Liver (tissue), 9 donors: ENCODE results near the gene XYLT1. TPM values are rescaled to one million over a fixed set of nuclear protein-coding genes. Genes with fewer than 3 reads are reported as not detected.

Source experiments
- DNase-seq: peaks from one replicate; pipeline ENCODE4 v3.0.0-alpha.2; 2017; ENCODE audit warnings: low spot score
- H3K27ac ChIP-seq, 2 donors: one replicate each; pipeline ENCODE4 v1.7.0; 2013; ENCODE audit warnings: inconsistent platforms in 2 of 2, low read length in 2 of 2, control low read depth in 1 of 2, low read depth in 1 of 2, mild to moderate bottlenecking in 1 of 2
- H3K27me3 ChIP-seq, 4 donors: one replicate each; pipeline versions ENCODE4 v1.6.1 to v1.7.0; 2013; ENCODE audit warnings: low read length in 3 of 4, inconsistent platforms in 1 of 4, mild to moderate bottlenecking in 1 of 4, moderate library complexity in 1 of 4; ENCODE audit not compliant: control insufficient read depth in 4 of 4, insufficient read depth in 4 of 4
- H3K36me3 ChIP-seq, 4 donors: one replicate each; pipeline versions ENCODE4 v1.6.1 to v1.7.0; 2013; ENCODE audit warnings: low read length in 3 of 4, mild to moderate bottlenecking in 3 of 4, low read depth in 1 of 4, moderate library complexity in 1 of 4; ENCODE audit not compliant: control insufficient read depth in 4 of 4, insufficient read depth in 3 of 4
- H3K4me1 ChIP-seq, 4 donors: one replicate each; pipeline versions ENCODE4 v1.6.1 to v1.7.0; 2013; ENCODE audit warnings: low read length in 3 of 4, mild to moderate bottlenecking in 3 of 4, moderate library complexity in 1 of 4; ENCODE audit not compliant: control insufficient read depth in 4 of 4, insufficient read depth in 4 of 4
- H3K4me3 ChIP-seq, 3 donors: one replicate each; pipeline versions ENCODE4 v1.6.1 to v1.7.0; 2013; ENCODE audit warnings: low read length in 3 of 3, control low read depth in 1 of 3, low read depth in 1 of 3, mild to moderate bottlenecking in 1 of 3
- H3K9ac ChIP-seq, 2 donors: one replicate each; pipeline ENCODE4 v1.7.0; 2013; ENCODE audit warnings: low read length in 2 of 2, mild to moderate bottlenecking in 2 of 2, moderate library complexity in 2 of 2, control low read depth in 1 of 2, low read depth in 1 of 2
- H3K9me3 ChIP-seq, 4 donors: one replicate each; pipeline versions ENCODE4 v1.6.1 to v1.7.0; 2013; ENCODE audit warnings: low read length in 3 of 4; ENCODE audit not compliant: control insufficient read depth in 4 of 4
- EGR1 ChIP-seq, 2 donors: IDR thresholded peaks; 2 replicates each; pipeline ENCODE4 v1.6.1; 2016 to 2018; ENCODE audit warnings: antibody characterized with exemption in 2 of 2, low read depth in 2 of 2
- FOXA1 ChIP-seq: IDR thresholded peaks from 2 replicates; pipeline ENCODE4 v1.6.1; 2016; ENCODE audit warnings: antibody characterized with exemption
- FOXA2 ChIP-seq: IDR thresholded peaks from 2 replicates; pipeline ENCODE4 v1.6.1; 2016; ENCODE audit warnings: antibody characterized with exemption
- GABPA ChIP-seq, 2 donors: IDR thresholded peaks in 1 of 2; conservative IDR thresholded peaks in 1 of 2; 2 replicates each; pipeline ENCODE4 v1.6.1; 2016; ENCODE audit warnings: antibody characterized with exemption in 2 of 2, mild to moderate bottlenecking in 1 of 2, moderate library complexity in 1 of 2
- HNF4A ChIP-seq, 2 donors: conservative IDR thresholded peaks; 2 replicates each; pipeline ENCODE4 v1.6.1; 2016; ENCODE audit warnings: antibody characterized with exemption in 2 of 2, mild to moderate bottlenecking in 2 of 2
- HNF4G ChIP-seq: IDR thresholded peaks from 2 replicates; pipeline ENCODE4 v1.6.1; 2016; ENCODE audit warnings: antibody characterized with exemption
- JUND ChIP-seq, 2 donors: IDR thresholded peaks; 2 replicates each; pipeline ENCODE4 v1.6.1; 2016; ENCODE audit warnings: antibody characterized with exemption in 2 of 2
- NR2F2 ChIP-seq: IDR thresholded peaks from 2 replicates; pipeline ENCODE4 v1.6.1; 2016; ENCODE audit warnings: antibody characterized with exemption
- RAD21 ChIP-seq, 2 donors: IDR thresholded peaks; 2 replicates each; pipeline ENCODE4 v1.6.1; 2016; ENCODE audit warnings: antibody characterized with exemption in 2 of 2, mild to moderate bottlenecking in 2 of 2
- RXRA ChIP-seq, 2 donors: IDR thresholded peaks; 2 replicates each; pipeline ENCODE4 v1.6.1; 2017 to 2018; ENCODE audit warnings: antibody characterized with exemption in 2 of 2, mild to moderate bottlenecking in 1 of 2
- SP1 ChIP-seq: IDR thresholded peaks from 2 replicates; pipeline ENCODE4 v1.6.1; 2018; ENCODE audit warnings: antibody characterized with exemption, mild to moderate bottlenecking
- TAF1 ChIP-seq: conservative IDR thresholded peaks from 2 replicates; pipeline ENCODE4 v1.6.1; 2016; ENCODE audit warnings: antibody characterized with exemption, mild to moderate bottlenecking
- YY1 ChIP-seq: IDR thresholded peaks from 2 replicates; pipeline ENCODE4 v1.6.1; 2016; ENCODE audit warnings: antibody characterized with exemption, mild to moderate bottlenecking
- WGBS: extraction: QIAGEN DNeasy Blood & Tissue Kit; methylation state at CpG from one replicate; pipeline ENCODE4 v1.1.7; 2013; 5-methylcytosine and 5-hydroxymethylcytosine counted together
- polyA plus RNA-seq, 2 donors: library from polyadenylated mRNA; stranded (reverse) in 1 of 2; unstranded in 1 of 2; fragments of 200-250 nt in 1 of 2; fragments of >200 nt in 1 of 2; fragmentation: Nextera tagmentation in 1 of 2; extraction: Ambion mirVana in 1 of 2; gene quantifications; one replicate each; pipeline versions ENCODE4 v1.2.1 to v1.2.3, GENCODE V29; 2013 to 2015
- total RNA-seq, 2 donors: library from RNA; depleted of rRNA; stranded (reverse); fragments of >200 nt; gene quantifications; one replicate each; pipeline ENCODE4 v1.2.3, GENCODE V29; 2014
- TF ChIP-seq, protein P1 (sequence below): IDR thresholded peaks from 2 replicates; pipeline ENCODE4 v1.6.1; 2016; ENCODE audit warnings: antibody characterized with exemption
- TF ChIP-seq, protein P2 (sequence below): fragments of 150-350 bp; IDR thresholded peaks from 2 replicates; pipeline ENCODE4 v1.5.1; 2017; ENCODE audit warnings: improper control_type of control experiment, low read depth, low read length; ENCODE audit not compliant: missing input control
- TF ChIP-seq, protein P3 (sequence below): IDR thresholded peaks from 2 replicates; pipeline ENCODE4 v1.6.1; 2016; ENCODE audit warnings: antibody characterized with exemption, mild to moderate bottlenecking
- TF ChIP-seq, protein P4 (sequence below): IDR thresholded peaks from 2 replicates; pipeline ENCODE4 v1.6.1; 2016; ENCODE audit warnings: antibody characterized with exemption
- TF ChIP-seq, protein P5 (sequence below): IDR thresholded peaks from 2 replicates; pipeline ENCODE4 v1.6.1; 2016; ENCODE audit warnings: antibody characterized with exemption
- donor health status: healthy.
- donor health status: healthy.
- donor health status: healthy.
- donor health status: healthy.
- donor health status: healthy.

Gene XYLT1
- total and polyA plus RNA-seq, 4 donors: 0.25 to 2.3 (median 0.53) TPM

DNA sequence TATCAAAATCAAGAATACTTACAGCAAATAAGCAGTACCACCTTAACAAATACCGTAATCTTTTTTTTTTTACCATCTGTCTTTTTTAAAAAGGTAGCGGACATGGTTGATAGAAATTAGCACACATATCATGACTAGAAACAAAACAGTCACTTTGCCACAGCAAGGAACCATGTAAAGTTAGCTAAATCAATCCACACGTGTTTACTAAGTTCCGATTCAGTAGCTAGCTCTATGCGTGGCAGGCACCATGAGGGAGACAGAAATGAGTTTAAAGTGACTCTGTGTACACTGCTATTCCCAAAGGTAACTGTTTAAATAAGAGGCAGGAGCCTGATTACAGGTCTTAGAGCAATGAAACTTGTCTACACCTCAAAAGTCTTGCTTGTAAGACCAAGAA lies 108.6 kb downstream of the XYLT1 start:
- no peak for TF ChIP-seq FOXA1
- no peak for TF ChIP-seq SP1
- TF ChIP-seq YY1: no peak
- TF ChIP-seq, protein P1, sequence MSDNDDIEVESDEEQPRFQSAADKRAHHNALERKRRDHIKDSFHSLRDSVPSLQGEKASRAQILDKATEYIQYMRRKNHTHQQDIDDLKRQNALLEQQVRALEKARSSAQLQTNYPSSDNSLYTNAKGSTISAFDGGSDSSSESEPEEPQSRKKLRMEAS: no peak
- TF ChIP-seq, protein P2, sequence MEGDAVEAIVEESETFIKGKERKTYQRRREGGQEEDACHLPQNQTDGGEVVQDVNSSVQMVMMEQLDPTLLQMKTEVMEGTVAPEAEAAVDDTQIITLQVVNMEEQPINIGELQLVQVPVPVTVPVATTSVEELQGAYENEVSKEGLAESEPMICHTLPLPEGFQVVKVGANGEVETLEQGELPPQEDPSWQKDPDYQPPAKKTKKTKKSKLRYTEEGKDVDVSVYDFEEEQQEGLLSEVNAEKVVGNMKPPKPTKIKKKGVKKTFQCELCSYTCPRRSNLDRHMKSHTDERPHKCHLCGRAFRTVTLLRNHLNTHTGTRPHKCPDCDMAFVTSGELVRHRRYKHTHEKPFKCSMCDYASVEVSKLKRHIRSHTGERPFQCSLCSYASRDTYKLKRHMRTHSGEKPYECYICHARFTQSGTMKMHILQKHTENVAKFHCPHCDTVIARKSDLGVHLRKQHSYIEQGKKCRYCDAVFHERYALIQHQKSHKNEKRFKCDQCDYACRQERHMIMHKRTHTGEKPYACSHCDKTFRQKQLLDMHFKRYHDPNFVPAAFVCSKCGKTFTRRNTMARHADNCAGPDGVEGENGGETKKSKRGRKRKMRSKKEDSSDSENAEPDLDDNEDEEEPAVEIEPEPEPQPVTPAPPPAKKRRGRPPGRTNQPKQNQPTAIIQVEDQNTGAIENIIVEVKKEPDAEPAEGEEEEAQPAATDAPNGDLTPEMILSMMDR: no peak
- DNase-seq: no peak
- 61% methylated on average over 5 of the region's 5 CpGs for WGBS
- Histone ChIP-seq H3K4me1 (no peaks in the 10 kb centered on the region), H3K4me3 (no peak overlapping the region), H3K27me3 (no peaks in the 10 kb centered on the region), H3K36me3 (no peaks in the 10 kb centered on the region), H3K9me3 (no peaks in the 10 kb centered on the region), H3K27ac (no peak overlapping the region), H3K9ac (no peak overlapping the region)

DNA sequence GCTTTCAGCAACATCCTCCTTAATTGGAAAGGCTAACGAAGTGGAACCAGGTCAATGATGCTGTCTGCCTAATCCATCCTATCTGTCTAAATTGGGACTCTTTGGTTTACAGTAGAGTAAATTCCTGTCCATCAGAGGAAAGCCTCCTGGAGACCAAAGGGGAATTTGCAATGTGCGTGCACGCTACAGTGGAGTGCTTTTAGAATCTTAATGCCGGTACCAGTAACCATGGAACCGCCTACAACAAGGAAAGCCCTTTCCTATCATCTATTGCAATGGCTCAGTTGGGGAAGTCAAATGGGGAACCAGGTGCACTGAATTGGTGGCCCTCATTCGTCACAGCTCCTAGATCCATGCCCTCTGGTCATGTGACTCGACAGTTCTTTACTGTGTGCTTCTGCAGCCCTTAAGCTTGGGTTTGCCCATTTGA lies 110.1 kb downstream of the XYLT1 start:
- Histone ChIP-seq H3K36me3 (no peaks in the 10 kb centered on the region), H3K4me1 (no peaks in the 10 kb centered on the region), H3K9me3 (no peaks in the 10 kb centered on the region), H3K4me3 (no peak overlapping the region), H3K9ac (no peak overlapping the region), H3K27ac (no peak overlapping the region), H3K27me3 (peaks cover 0 to 2% (median 0%) of the 10 kb centered on the region in 4 donors)
- DNase-seq: no peak
- TF ChIP-seq, protein P1: no peak
- TF ChIP-seq HNF4A (conservative IDR thresholded peaks at IDR 0.05) (no peak), RXRA (IDR thresholded peaks at IDR 0.05) (no peak), YY1 (no peak), TAF1 (no peak), RAD21 (IDR thresholded peaks at IDR 0.05) (no peak), FOXA2 (no peak), NR2F2 (no peak), EGR1 (IDR thresholded peaks at IDR 0.05; ENCODE audit: low read depth in 2 of 2) (no peak), FOXA1 (no peak), HNF4G (no peak), GABPA (IDR thresholded peaks at IDR 0.05 in 1 of 2, conservative IDR thresholded peaks at IDR 0.05 in 1 of 2) (no peak), SP1 (no peak), JUND (IDR thresholded peaks at IDR 0.05) (no peak)
- TF ChIP-seq, protein P3, sequence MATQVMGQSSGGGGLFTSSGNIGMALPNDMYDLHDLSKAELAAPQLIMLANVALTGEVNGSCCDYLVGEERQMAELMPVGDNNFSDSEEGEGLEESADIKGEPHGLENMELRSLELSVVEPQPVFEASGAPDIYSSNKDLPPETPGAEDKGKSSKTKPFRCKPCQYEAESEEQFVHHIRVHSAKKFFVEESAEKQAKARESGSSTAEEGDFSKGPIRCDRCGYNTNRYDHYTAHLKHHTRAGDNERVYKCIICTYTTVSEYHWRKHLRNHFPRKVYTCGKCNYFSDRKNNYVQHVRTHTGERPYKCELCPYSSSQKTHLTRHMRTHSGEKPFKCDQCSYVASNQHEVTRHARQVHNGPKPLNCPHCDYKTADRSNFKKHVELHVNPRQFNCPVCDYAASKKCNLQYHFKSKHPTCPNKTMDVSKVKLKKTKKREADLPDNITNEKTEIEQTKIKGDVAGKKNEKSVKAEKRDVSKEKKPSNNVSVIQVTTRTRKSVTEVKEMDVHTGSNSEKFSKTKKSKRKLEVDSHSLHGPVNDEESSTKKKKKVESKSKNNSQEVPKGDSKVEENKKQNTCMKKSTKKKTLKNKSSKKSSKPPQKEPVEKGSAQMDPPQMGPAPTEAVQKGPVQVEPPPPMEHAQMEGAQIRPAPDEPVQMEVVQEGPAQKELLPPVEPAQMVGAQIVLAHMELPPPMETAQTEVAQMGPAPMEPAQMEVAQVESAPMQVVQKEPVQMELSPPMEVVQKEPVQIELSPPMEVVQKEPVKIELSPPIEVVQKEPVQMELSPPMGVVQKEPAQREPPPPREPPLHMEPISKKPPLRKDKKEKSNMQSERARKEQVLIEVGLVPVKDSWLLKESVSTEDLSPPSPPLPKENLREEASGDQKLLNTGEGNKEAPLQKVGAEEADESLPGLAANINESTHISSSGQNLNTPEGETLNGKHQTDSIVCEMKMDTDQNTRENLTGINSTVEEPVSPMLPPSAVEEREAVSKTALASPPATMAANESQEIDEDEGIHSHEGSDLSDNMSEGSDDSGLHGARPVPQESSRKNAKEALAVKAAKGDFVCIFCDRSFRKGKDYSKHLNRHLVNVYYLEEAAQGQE: no peak
- TF ChIP-seq, protein P4, sequence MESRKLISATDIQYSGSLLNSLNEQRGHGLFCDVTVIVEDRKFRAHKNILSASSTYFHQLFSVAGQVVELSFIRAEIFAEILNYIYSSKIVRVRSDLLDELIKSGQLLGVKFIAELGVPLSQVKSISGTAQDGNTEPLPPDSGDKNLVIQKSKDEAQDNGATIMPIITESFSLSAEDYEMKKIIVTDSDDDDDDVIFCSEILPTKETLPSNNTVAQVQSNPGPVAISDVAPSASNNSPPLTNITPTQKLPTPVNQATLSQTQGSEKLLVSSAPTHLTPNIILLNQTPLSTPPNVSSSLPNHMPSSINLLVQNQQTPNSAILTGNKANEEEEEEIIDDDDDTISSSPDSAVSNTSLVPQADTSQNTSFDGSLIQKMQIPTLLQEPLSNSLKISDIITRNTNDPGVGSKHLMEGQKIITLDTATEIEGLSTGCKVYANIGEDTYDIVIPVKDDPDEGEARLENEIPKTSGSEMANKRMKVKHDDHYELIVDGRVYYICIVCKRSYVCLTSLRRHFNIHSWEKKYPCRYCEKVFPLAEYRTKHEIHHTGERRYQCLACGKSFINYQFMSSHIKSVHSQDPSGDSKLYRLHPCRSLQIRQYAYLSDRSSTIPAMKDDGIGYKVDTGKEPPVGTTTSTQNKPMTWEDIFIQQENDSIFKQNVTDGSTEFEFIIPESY: no peak
- TF ChIP-seq, protein P2: no peak
- TF ChIP-seq, protein P5, sequence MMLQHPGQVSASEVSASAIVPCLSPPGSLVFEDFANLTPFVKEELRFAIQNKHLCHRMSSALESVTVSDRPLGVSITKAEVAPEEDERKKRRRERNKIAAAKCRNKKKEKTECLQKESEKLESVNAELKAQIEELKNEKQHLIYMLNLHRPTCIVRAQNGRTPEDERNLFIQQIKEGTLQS: no peak
- 77% methylated on average over 7 of the region's 7 CpGs for WGBS
